H9 (cell line): ENCODE results near the gene LCE4A. TPM values are rescaled to one million over a fixed set of nuclear protein-coding genes. Genes with fewer than 3 reads are reported as not detected.

Source experiments
- DNase-seq: peaks from one replicate; pipeline ENCODE4 v3.0.0-alpha.2; 2017
- H2AFZ ChIP-seq: one replicate; pipeline ENCODE4 v1.6.1; 2013; ENCODE audit warnings: mild to moderate bottlenecking, low read length, control low read depth, moderate library complexity
- H2AK5ac ChIP-seq: 2 replicates; pipeline ENCODE4 v1.6.1; 2013; ENCODE audit warnings: low read length, control low read depth, mixed read lengths; ENCODE audit not compliant: insufficient read length
- H2BK120ac ChIP-seq: one replicate; pipeline ENCODE4 v1.6.1; 2013; ENCODE audit warnings: low read depth, mild to moderate bottlenecking, low read length, control low read depth, inconsistent platforms; ENCODE audit not compliant: poor library complexity, severe bottlenecking
- H2BK12ac ChIP-seq: 2 replicates; pipeline ENCODE4 v1.6.1; 2013; ENCODE audit warnings: low read length, control low read depth, mixed read lengths, low read depth; ENCODE audit not compliant: insufficient read length
- H2BK15ac ChIP-seq: 2 replicates; pipeline ENCODE4 v1.6.1; 2013; ENCODE audit warnings: low read depth, low read length, control low read depth
- H2BK20ac ChIP-seq: one replicate; pipeline ENCODE4 v1.6.1; 2013; ENCODE audit warnings: low read depth, mild to moderate bottlenecking, low read length, control low read depth, inconsistent platforms; ENCODE audit not compliant: poor library complexity, severe bottlenecking
- H2BK5ac ChIP-seq: 2 replicates; pipeline ENCODE4 v1.6.1; 2013; ENCODE audit warnings: low read length, control low read depth, mixed read lengths; ENCODE audit not compliant: insufficient read length
- H3K14ac ChIP-seq: 2 replicates; pipeline ENCODE4 v1.6.1; 2013; ENCODE audit warnings: low read length, control low read depth; ENCODE audit not compliant: insufficient read depth
- H3K18ac ChIP-seq: 2 replicates; pipeline ENCODE4 v1.6.1; 2013; ENCODE audit warnings: low read depth, mild to moderate bottlenecking, mixed read lengths, low read length, control low read depth; ENCODE audit not compliant: insufficient read length
- H3K23ac ChIP-seq: 2 replicates; pipeline ENCODE4 v1.6.1; 2013; ENCODE audit warnings: low read length, control low read depth, mixed read lengths, low read depth; ENCODE audit not compliant: insufficient read length
- H3K23me2 ChIP-seq: 2 replicates; pipeline ENCODE4 v1.6.1; 2013; ENCODE audit warnings: low read depth, mild to moderate bottlenecking, mixed read lengths, low read length, control low read depth; ENCODE audit not compliant: insufficient read length, poor library complexity, severe bottlenecking
- H3K27ac ChIP-seq: 2 replicates; pipeline ENCODE4 v1.5.1; 2013; ENCODE audit warnings: low read length, control low read depth, mixed read lengths, low read depth; ENCODE audit not compliant: insufficient read length
- H3K27me3 ChIP-seq: 2 replicates; pipeline ENCODE4 v1.6.1; 2013; ENCODE audit warnings: low read length, control low read depth, inconsistent platforms; ENCODE audit not compliant: insufficient read depth
- H3K4ac ChIP-seq: 2 replicates; pipeline ENCODE4 v1.6.1; 2013; ENCODE audit warnings: low read depth, mild to moderate bottlenecking, control low read depth, inconsistent platforms, low read length, moderate library complexity
- H3K4me1 ChIP-seq: 2 replicates; pipeline ENCODE4 v1.6.1; 2013; ENCODE audit warnings: low read length, control low read depth, inconsistent platforms; ENCODE audit not compliant: insufficient read depth
- H3K4me2 ChIP-seq: 2 replicates; pipeline ENCODE4 v1.6.1; 2013; ENCODE audit warnings: low read length, control low read depth, mixed read lengths; ENCODE audit not compliant: insufficient read length, insufficient read depth
- H3K56ac ChIP-seq: 2 replicates; pipeline ENCODE4 v1.6.1; 2013; ENCODE audit warnings: low read depth, mild to moderate bottlenecking, mixed read lengths, low read length, control low read depth; ENCODE audit not compliant: insufficient read length
- H3K79me1 ChIP-seq: 2 replicates; pipeline ENCODE4 v1.6.1; 2013; ENCODE audit warnings: low read depth, mild to moderate bottlenecking, moderate library complexity, low read length, control low read depth, inconsistent platforms; ENCODE audit not compliant: insufficient read depth, poor library complexity, severe bottlenecking
- H3K79me2 ChIP-seq: 2 replicates; pipeline ENCODE4 v1.6.1; 2013; ENCODE audit warnings: low read length, control low read depth, inconsistent platforms; ENCODE audit not compliant: insufficient read depth
- H3K9ac ChIP-seq: 2 replicates; pipeline ENCODE4 v1.6.1; 2013; ENCODE audit warnings: low read length, control low read depth, mixed read lengths; ENCODE audit not compliant: insufficient read length; ENCODE audit errors: extremely low read depth
- H3K9me3 ChIP-seq: one replicate; pipeline ENCODE4 v1.6.1; 2013; ENCODE audit warnings: low read depth, low read length, inconsistent platforms; ENCODE audit not compliant: control insufficient read depth
- H3T11ph ChIP-seq: one replicate; pipeline ENCODE4 v1.6.1; 2013; ENCODE audit warnings: mild to moderate bottlenecking, low read length, control low read depth, inconsistent platforms
- H4K20me1 ChIP-seq: one replicate; pipeline ENCODE4 v1.6.1; 2013; ENCODE audit not compliant: control insufficient read depth, insufficient read length, insufficient read depth
- H4K5ac ChIP-seq: 2 replicates; pipeline ENCODE4 v1.6.1; 2013; ENCODE audit warnings: low read depth, mild to moderate bottlenecking, mixed read lengths, low read length, control low read depth; ENCODE audit not compliant: insufficient read length
- H4K8ac ChIP-seq: replicated peaks from 2 replicates; pipeline ENCODE4 v1.6.1; 2013; ENCODE audit warnings: low read length, control low read depth, mixed read lengths, low read depth; ENCODE audit not compliant: insufficient read length
- H4K91ac ChIP-seq: 2 replicates; pipeline ENCODE4 v1.6.1; 2013; ENCODE audit warnings: low read depth, mild to moderate bottlenecking, moderate library complexity, mixed read lengths, low read length, control low read depth; ENCODE audit not compliant: insufficient read length
- H3K27ac Mint-ChIP-seq, 3 experiments: 2 replicates in 2 of 3; 3 replicates in 1 of 3; pipeline ENCODE4 v1.8.0; 2020 to 2021; ENCODE audit warnings: mixed read lengths in 3 of 3, mild to moderate bottlenecking in 1 of 3, moderate library complexity in 1 of 3
- H3K27me3 Mint-ChIP-seq: 2 replicates; pipeline ENCODE4 v1.8.0; 2021; ENCODE audit warnings: low read depth, mild to moderate bottlenecking, moderate library complexity, mixed read lengths
- H3K36me3 Mint-ChIP-seq, 3 experiments: 2 replicates in 2 of 3; 3 replicates in 1 of 3; pipeline ENCODE4 v1.8.0; 2020 to 2021; ENCODE audit warnings: low read depth in 3 of 3, mixed read lengths in 3 of 3; ENCODE audit not compliant: insufficient read depth in 1 of 3
- H3K4me1 Mint-ChIP-seq, 2 experiments: 2 replicates each; pipeline ENCODE4 v1.8.0; 2020; ENCODE audit warnings: mixed read lengths in 2 of 2
- H3K4me3 Mint-ChIP-seq, 2 experiments: 2 replicates in 1 of 2; 3 replicates in 1 of 2; pipeline ENCODE4 v1.8.0; 2020 to 2021; ENCODE audit warnings: mild to moderate bottlenecking in 2 of 2, mixed read lengths in 2 of 2, moderate library complexity in 1 of 2
- H3K9me3 Mint-ChIP-seq, 2 experiments: 2 replicates in 1 of 2; 3 replicates in 1 of 2; pipeline ENCODE4 v1.8.0; 2020; ENCODE audit warnings: mild to moderate bottlenecking in 2 of 2, mixed read lengths in 2 of 2, moderate library complexity in 1 of 2
- CTCF ChIP-seq: fragments of 200-600 bp; sonication (generic); conservative IDR thresholded peaks from 3 replicates; pipeline ENCODE4 v1.8.0; 2021; ENCODE audit warnings: antibody characterized with exemption, mild to moderate bottlenecking
- total RNA-seq: library from RNA; stranded (reverse); gene quantifications from 2 replicates; pipeline ENCODE4 v1.2.1, GENCODE V29; 2021

LCE4A gene
- total RNA-seq, 1 experiment from 2014 or later, result not detected

DNA sequence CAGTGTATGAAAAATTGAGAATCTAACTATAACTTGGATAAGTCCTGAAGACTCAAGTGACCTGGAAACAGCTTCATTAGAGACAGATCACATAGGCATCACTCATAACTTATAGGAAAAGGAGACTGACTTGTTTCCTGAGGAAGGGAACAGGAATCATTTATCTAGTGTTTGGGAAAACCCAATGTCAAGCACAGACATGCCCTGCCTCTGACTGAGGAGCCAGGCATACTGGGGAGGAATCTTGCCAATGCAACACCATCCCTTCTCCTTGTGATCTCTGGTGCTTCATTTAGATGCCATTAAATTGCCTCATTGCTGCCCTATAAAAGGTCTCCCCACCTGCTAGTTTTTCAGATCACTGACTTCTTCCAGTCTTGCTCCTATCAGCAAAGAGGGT, 10.3 kb downstream of the LCE4A start:
- Mint-ChIP-seq H3K27ac (no peak overlapping the region), H3K4me1 (no peaks in the 10 kb centered on the region), H3K9me3 (peaks cover 96 to 98% of the 10 kb centered on the region in 2 experiments), H3K4me3 (no peak overlapping the region), H3K36me3 (peaks cover 4 to 29% (median 20%) of the 10 kb centered on the region in 3 experiments; a peak in 5 of 7 replicates), H3K27me3 (peaks cover 4% of the 10 kb centered on the region; the same call in 1 of the 2 replicates)
- no peak overlapping the region for H3K23ac ChIP-seq
- no peak overlapping the region for H2BK12ac ChIP-seq
- no peak overlapping the region for H3K27ac ChIP-seq
- H3K18ac ChIP-seq, result no peak overlapping the region
- H4K8ac ChIP-seq, result no peak overlapping the region
- H3T11ph ChIP-seq, result no peak overlapping the region
- H3K14ac ChIP-seq, result no peak overlapping the region
- peaks cover 93% of the 10 kb centered on the region for H3K9me3 ChIP-seq
- H3K56ac ChIP-seq, result no peak overlapping the region
- H3K23me2 ChIP-seq, result no peaks in the 10 kb centered on the region
- H2AFZ ChIP-seq, result no peak overlapping the region
- H4K5ac ChIP-seq, result no peak overlapping the region
- H3K9ac ChIP-seq, result no peak overlapping the region
- no peak overlapping the region for H4K91ac ChIP-seq
- H3K4me2 ChIP-seq, result no peak overlapping the region
- no peak overlapping the region for H3K4ac ChIP-seq
- H2AK5ac ChIP-seq, result no peak overlapping the region
- H2BK120ac ChIP-seq, result no peak overlapping the region
- H2BK15ac ChIP-seq, result no peak overlapping the region
- no peaks in the 10 kb centered on the region for H3K4me1 ChIP-seq
- TF ChIP-seq CTCF, result no peak
- no peak overlapping the region for H2BK5ac ChIP-seq
- no peaks in the 10 kb centered on the region for H3K27me3 ChIP-seq
- no peak for DNase-seq
- no peak overlapping the region for H2BK20ac ChIP-seq
- H3K79me1 ChIP-seq, result no peaks in the 10 kb centered on the region
- no peaks in the 10 kb centered on the region for H4K20me1 ChIP-seq
- H3K79me2 ChIP-seq, result no peaks in the 10 kb centered on the region
